Activated naive CD4-positive, alpha-beta T cell treated with Interleukin-2 at 50 U/mL for 16 hours (primary cell): ENCODE measurements around the gene PYGL.
"Not testable (repeated sequence)": the region's sequence is repeated elsewhere in the genome, so short reads cannot be mapped to it uniquely, and the experiment has no call there.

Source experiments
- DNase-seq: peaks from one replicate; pipeline ENCODE4 v3.0.0-alpha.2; 2020

PYGL gene

GRCh38 chr14:50954811-50955372, 10.6 kb upstream of the PYGL start:
- DNase-seq = no peak

GRCh38 chr14:50953502-50953901, 9.2 kb upstream of the PYGL start:
- DNase-seq = no peak

- no peak for DNase-seq
Observed at GRCh38 chr14:50951032-50951431, 6.7 kb upstream of the PYGL start.

- DNase-seq = no peak
Observed at GRCh38 chr14:50948205-50948604, 3.9 kb upstream of the PYGL start.

GRCh38 chr14:50947446-50947845, 3.2 kb upstream of the PYGL start:
- DNase-seq = no peak

- no peak for DNase-seq
Observed at GRCh38 chr14:50946234-50946935, 2.1 kb upstream of the PYGL start.

GRCh38 chr14:50944647-50945413, 547 bp upstream of the PYGL start:
- no peak for DNase-seq

GRCh38 chr14:50943261-50943942, 881 bp downstream of the PYGL start:
- peak; percentile 2 for DNase-seq

- not testable (repeated sequence) for DNase-seq
Observed at GRCh38 chr14:50941638-50942037, 2.6 kb downstream of the PYGL start.

- no peak for DNase-seq
Observed at GRCh38 chr14:50941151-50941550, 3.1 kb downstream of the PYGL start.

GRCh38 chr14:50937800-50938199, 6.5 kb downstream of the PYGL start:
- DNase-seq = no peak

- no peak for DNase-seq
Observed at GRCh38 chr14:50937325-50937724, 7.0 kb downstream of the PYGL start.

- no peak for DNase-seq
Observed at GRCh38 chr14:50936882-50937281, 7.4 kb downstream of the PYGL start.

- no peak for DNase-seq
Observed at GRCh38 chr14:50936016-50936340, 8.3 kb downstream of the PYGL start.

GRCh38 chr14:50935126-50936015, 8.9 kb downstream of the PYGL start:
- DNase-seq = no peak

GRCh38 chr14:50932592-50933495, 11.4 kb downstream of the PYGL start:
- no peak for DNase-seq

GRCh38 chr14:50932156-50932555, 12.1 kb downstream of the PYGL start:
- no peak for DNase-seq

- no peak for DNase-seq
Observed at GRCh38 chr14:50931559-50931958, 12.7 kb downstream of the PYGL start.

- no peak for DNase-seq
Observed at GRCh38 chr14:50929506-50929905, 14.8 kb downstream of the PYGL start.

GRCh38 chr14:50928002-50928635, 16.2 kb downstream of the PYGL start:
- DNase-seq = no peak

GRCh38 chr14:50926851-50927386, 17.4 kb downstream of the PYGL start:
- no peak for DNase-seq
